Astrocyte (in vitro differentiated cells and primary cell): Measurements from ENCODE around the gene PGA3. TPM values are rescaled to one million over a fixed set of nuclear protein-coding genes. Genes with fewer than 3 reads are reported as not detected.
"Not testable (repeated sequence)": the region's sequence is repeated elsewhere in the genome, so short reads cannot be mapped to it uniquely, and the experiment has no call there.

Experiments used
- DNase-seq: peaks from one replicate; pipeline ENCODE4 v3.0.0-alpha.2; 2010; ENCODE audit warnings: low read depth
- FAIRE-seq: peaks from 2 replicates; lab custom pipeline; 2011; peaks lifted over from hg19 to GRCh38; lab: Jason Lieb, UNC
- H2AFZ ChIP-seq: 2 replicates; pipeline ENCODE4 v1.6.0; 2012; ENCODE audit warnings: low read depth, low read length, inconsistent platforms
- H3K27ac ChIP-seq: 2 replicates; pipeline ENCODE4 v1.5.1; 2011; ENCODE audit warnings: low read depth, low read length, inconsistent platforms
- H3K27me3 ChIP-seq: 2 replicates; pipeline ENCODE4 v1.6.0; 2011; ENCODE audit warnings: low read length, inconsistent platforms; ENCODE audit not compliant: insufficient read depth
- H3K36me3 ChIP-seq: 2 replicates; pipeline ENCODE4 v1.5.1; 2011; ENCODE audit warnings: low read length, inconsistent platforms; ENCODE audit not compliant: insufficient read depth
- H3K4me1 ChIP-seq: 2 replicates; pipeline ENCODE4 v1.5.1; 2011; ENCODE audit warnings: low read length, inconsistent platforms; ENCODE audit not compliant: insufficient read depth
- H3K4me2 ChIP-seq: 2 replicates; pipeline ENCODE4 v1.6.0; 2012; ENCODE audit warnings: low read length, inconsistent platforms
- H3K4me3 ChIP-seq: 2 replicates; pipeline ENCODE4 v1.5.1; 2011; ENCODE audit warnings: low read depth, mild to moderate bottlenecking, low read length, inconsistent platforms; ENCODE audit not compliant: insufficient read depth
- H3K79me2 ChIP-seq: 2 replicates; pipeline ENCODE4 v1.6.0; 2012; ENCODE audit warnings: mild to moderate bottlenecking, low read length, inconsistent platforms; ENCODE audit not compliant: insufficient read depth
- H3K9ac ChIP-seq: 2 replicates; pipeline ENCODE4 v1.6.0; 2012; ENCODE audit warnings: mild to moderate bottlenecking, low read length, inconsistent platforms
- H3K9me3 ChIP-seq: 2 replicates; pipeline ENCODE4 v1.5.1; 2012; ENCODE audit warnings: low read depth, mild to moderate bottlenecking, low read length, inconsistent platforms; ENCODE audit not compliant: insufficient read depth
- H4K20me1 ChIP-seq: 2 replicates; pipeline ENCODE4 v1.6.0; 2012; ENCODE audit warnings: low read length, inconsistent platforms; ENCODE audit not compliant: insufficient read depth
- H3K27ac Mint-ChIP-seq: one replicate; pipeline ENCODE4 v1.8.0; 2021; ENCODE audit warnings: mild to moderate bottlenecking, mixed read lengths; ENCODE audit not compliant: unreplicated experiment
- H3K27me3 Mint-ChIP-seq: one replicate; pipeline ENCODE4 v1.8.0; 2021; ENCODE audit warnings: low read depth, mixed read lengths; ENCODE audit not compliant: unreplicated experiment
- H3K36me3 Mint-ChIP-seq: one replicate; pipeline ENCODE4 v1.8.0; 2021; ENCODE audit warnings: low read depth, mixed read lengths; ENCODE audit not compliant: unreplicated experiment
- H3K4me1 Mint-ChIP-seq: one replicate; pipeline ENCODE4 v1.8.0; 2021; ENCODE audit warnings: low read depth, mixed read lengths; ENCODE audit not compliant: unreplicated experiment
- H3K4me3 Mint-ChIP-seq: one replicate; pipeline ENCODE4 v1.8.0; 2021; ENCODE audit warnings: mild to moderate bottlenecking, moderate library complexity, mixed read lengths; ENCODE audit not compliant: unreplicated experiment
- H3K9me3 Mint-ChIP-seq: one replicate; pipeline ENCODE4 v1.8.0; 2021; ENCODE audit warnings: mild to moderate bottlenecking, mixed read lengths; ENCODE audit not compliant: unreplicated experiment
- CTCF ChIP-seq: IDR thresholded peaks from 2 replicates; pipeline ENCODE4 v1.5.1; 2011; ENCODE audit warnings: low read depth, mild to moderate bottlenecking, inconsistent platforms, low read length, moderate library complexity; ENCODE audit not compliant: insufficient read depth
- EZH2 ChIP-seq: IDR thresholded peaks from 2 replicates; pipeline ENCODE4 v1.6.1; 2012; ENCODE audit warnings: mild to moderate bottlenecking, low read length, inconsistent platforms; ENCODE audit not compliant: insufficient read depth
- total RNA-seq: library from RNA; stranded (reverse); gene quantifications from 2 replicates; pipeline ENCODE4 v1.2.1, GENCODE V29; 2021

Gene PGA3
- total RNA-seq, 1 donor from 2014 or later, result 0.43 TPM

- no peaks in the 10 kb centered on the region for H3K36me3 Mint-ChIP-seq
These were observed 38.5 kb upstream of the PGA3 start for GRCh38 chr11:61164606-61165424.

GRCh38 chr11:61165785-61166184 is 37.5 kb upstream of the PGA3 start:
- not testable (repeated sequence) for H3K4me3 Mint-ChIP-seq, H3K9me3 Mint-ChIP-seq, FAIRE-seq

More at GRCh38 chr11:61164606-61165424, 38.5 kb upstream of the PGA3 start:
- peaks cover 17% of the 10 kb centered on the region for H3K4me1 ChIP-seq
- H3K9ac ChIP-seq, result no peak overlapping the region
- DNase-seq (no peak), FAIRE-seq (no peak)
- Mint-ChIP-seq H3K4me1 (peaks cover 9% of the 10 kb centered on the region), H3K27ac (no peak overlapping the region), H3K9me3 (no peaks in the 10 kb centered on the region), H3K4me3 (no peak overlapping the region), H3K27me3 (peaks cover 7% of the 10 kb centered on the region)
- peaks cover 9% of the 10 kb centered on the region for H3K79me2 ChIP-seq
- no peaks in the 10 kb centered on the region for H3K36me3 ChIP-seq
- no peak overlapping the region for H2AFZ ChIP-seq
- H3K9me3 ChIP-seq, result no peaks in the 10 kb centered on the region
- no peaks in the 10 kb centered on the region for H4K20me1 ChIP-seq
- no peak overlapping the region for H3K4me3 ChIP-seq
- TF ChIP-seq EZH2, result no peak
- no peak for TF ChIP-seq CTCF
- no peak overlapping the region for H3K27ac ChIP-seq
- no peak overlapping the region for H3K4me2 ChIP-seq
- peaks cover 10% of the 10 kb centered on the region for H3K27me3 ChIP-seq

GRCh38 chr11:61166331-61166730 is 37.0 kb upstream of the PGA3 start:
- not testable (repeated sequence) for H3K4me1 ChIP-seq, H2AFZ ChIP-seq, H3K9ac ChIP-seq, H3K79me2 ChIP-seq, H3K9me3 ChIP-seq, H3K4me3 Mint-ChIP-seq, H3K4me1 Mint-ChIP-seq, H3K4me2 ChIP-seq, H3K27me3 Mint-ChIP-seq, H3K27ac Mint-ChIP-seq, DNase-seq, H4K20me1 ChIP-seq, H3K36me3 ChIP-seq, H3K27ac ChIP-seq, FAIRE-seq, H3K9me3 Mint-ChIP-seq, H3K36me3 Mint-ChIP-seq, H3K4me3 ChIP-seq
- H3K27me3 ChIP-seq, result peaks cover 10% of the 10 kb centered on the region

More at GRCh38 chr11:61165785-61166184, 37.5 kb upstream of the PGA3 start:
- not testable (repeated sequence) for H3K4me1 ChIP-seq, DNase-seq, H3K9ac ChIP-seq, H3K4me2 ChIP-seq, H3K27ac Mint-ChIP-seq, H3K27ac ChIP-seq, H3K36me3 Mint-ChIP-seq, H3K36me3 ChIP-seq, H2AFZ ChIP-seq, H3K79me2 ChIP-seq, H3K4me3 ChIP-seq, H3K9me3 ChIP-seq, H4K20me1 ChIP-seq, H3K27me3 Mint-ChIP-seq, H3K4me1 Mint-ChIP-seq
- peaks cover 10% of the 10 kb centered on the region for H3K27me3 ChIP-seq
